Activated T-helper 2 cell treated with anti-CD3 and anti-CD28 coated beads, Interferon-gamma antibody, Interleukin-2, Interleukin-4, amounts not matched to agents 10 μg/mL and 5 μg/mL and 100 μg/mL, durations not matched to agents 14 hours and 24 hours and 36 hours (primary cell): ENCODE measurements around the gene HAUS8. TPM values are rescaled to one million over a fixed set of nuclear protein-coding genes. Genes with fewer than 3 reads are reported as not detected.
"Not testable (repeated sequence)": the region's sequence is repeated elsewhere in the genome, so short reads cannot be mapped to it uniquely, and the experiment has no call there.

ENCODE experiments used
- DNase-seq: peaks from one replicate; pipeline ENCODE4 v3.0.0; 2021; ENCODE audit warnings: low spot score
- H3K27ac Mint-ChIP-seq: one replicate; pipeline ENCODE4 v1.8.0; 2021; ENCODE audit warnings: mixed read lengths
- H3K27me3 Mint-ChIP-seq: one replicate; pipeline ENCODE4 v1.8.0; 2021; ENCODE audit warnings: low read depth, mixed read lengths
- H3K36me3 Mint-ChIP-seq: one replicate; pipeline ENCODE4 v1.8.0; 2021; ENCODE audit warnings: low read depth, mixed read lengths
- H3K4me1 Mint-ChIP-seq: one replicate; pipeline ENCODE4 v1.8.0; 2021; ENCODE audit warnings: low read depth, mixed read lengths
- H3K4me3 Mint-ChIP-seq: one replicate; pipeline ENCODE4 v1.8.0; 2021; ENCODE audit warnings: low read depth, mild to moderate bottlenecking, moderate library complexity, mixed read lengths
- H3K9me3 Mint-ChIP-seq: one replicate; pipeline ENCODE4 v1.8.0; 2021; ENCODE audit warnings: mixed read lengths
- intact Hi-C: fragments of 100-400 bp; cut with micrococcal nuclease; formaldehyde crosslinking; loops from one replicate; pipeline ENCODE4 v1.15.1; 2023
- total RNA-seq: library from RNA; stranded (reverse); gene quantifications from 2 replicates; pipeline ENCODE4 v1.2.3, GENCODE V29; 2022

Gene HAUS8
- total RNA-seq, 1 donor from 2014 or later: 28.8 TPM

DNA sequence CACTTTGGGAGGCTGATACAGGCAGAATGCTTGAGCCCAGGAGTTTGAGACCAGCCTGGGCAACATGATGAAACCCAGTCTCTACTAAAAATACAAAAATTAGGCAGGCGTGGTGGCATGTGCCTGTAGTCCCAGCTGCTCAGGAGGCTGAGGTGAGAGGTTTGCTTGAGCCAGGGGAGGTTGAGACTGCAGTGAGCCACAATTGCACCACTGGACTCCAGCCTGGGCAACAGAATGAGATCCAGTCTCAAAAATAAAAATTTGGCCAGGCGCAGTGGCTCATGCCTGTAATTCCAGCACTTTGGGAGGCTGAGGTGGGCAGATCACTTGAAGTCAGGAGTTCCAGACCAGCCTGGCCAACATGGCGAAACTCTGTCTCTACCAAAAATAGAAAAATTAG, 19.4 kb upstream of the HAUS8 start:
- Mint-ChIP-seq H3K4me1 (peaks cover 15% of the 10 kb centered on the region), H3K36me3 (peaks cover 21% of the 10 kb centered on the region)
- H3K9me3 Mint-ChIP-seq, H3K27me3 Mint-ChIP-seq, DNase-seq, intact Hi-C loops, H3K27ac Mint-ChIP-seq, H3K4me3 Mint-ChIP-seq: not testable (repeated sequence)

DNA sequence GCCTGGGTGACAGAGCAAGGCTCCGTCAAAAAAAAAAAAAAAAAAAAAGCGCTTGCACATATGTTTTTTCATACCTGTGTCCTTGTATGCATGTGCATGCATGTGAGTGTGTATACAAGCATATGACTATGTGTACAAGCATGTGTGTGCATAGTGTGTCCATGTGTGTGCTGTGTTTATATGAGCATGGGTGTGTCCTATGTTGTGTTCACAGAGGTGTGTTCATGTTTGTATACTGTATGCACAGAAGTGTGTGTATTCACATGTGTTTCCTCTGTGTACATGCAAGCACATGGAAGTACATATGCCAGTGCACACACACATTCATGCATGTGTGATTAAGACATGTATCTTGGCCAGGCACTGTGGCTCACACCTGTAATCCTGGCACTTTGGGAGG, 17.4 kb upstream of the HAUS8 start:
- no peak overlapping the region for H3K4me3 Mint-ChIP-seq
- H3K9me3 Mint-ChIP-seq: no peaks in the 10 kb centered on the region
- DNase-seq: no peak
- intact Hi-C loops: no loop called here
- H3K27ac Mint-ChIP-seq: no peak overlapping the region
- peaks cover 18% of the 10 kb centered on the region for H3K36me3 Mint-ChIP-seq
- H3K4me1 Mint-ChIP-seq: peaks cover 20% of the 10 kb centered on the region
- no peaks in the 10 kb centered on the region for H3K27me3 Mint-ChIP-seq

GRCh38 chr19:17091758-17092333, 16.6 kb upstream of the HAUS8 start:
- H3K27me3 Mint-ChIP-seq: no peaks in the 10 kb centered on the region
- no peak overlapping the region for H3K27ac Mint-ChIP-seq
- no peak for DNase-seq
- no peak overlapping the region for H3K4me3 Mint-ChIP-seq
- peaks cover 17% of the 10 kb centered on the region for H3K4me1 Mint-ChIP-seq
- no peaks in the 10 kb centered on the region for H3K9me3 Mint-ChIP-seq
- H3K36me3 Mint-ChIP-seq: peaks cover 25% of the 10 kb centered on the region
- intact Hi-C loops: no loop called here

GRCh38 chr19:17090583-17090982, 15.3 kb upstream of the HAUS8 start:
- no peaks in the 10 kb centered on the region for H3K9me3 Mint-ChIP-seq
- intact Hi-C loops: no loop called here
- H3K4me1 Mint-ChIP-seq: peaks cover 17% of the 10 kb centered on the region
- no peak for DNase-seq
- no peaks in the 10 kb centered on the region for H3K27me3 Mint-ChIP-seq
- H3K36me3 Mint-ChIP-seq: peaks cover 35% of the 10 kb centered on the region
- peak overlapping the region; percentile 76 for H3K27ac Mint-ChIP-seq
- no peak overlapping the region for H3K4me3 Mint-ChIP-seq

GRCh38 chr19:17088552-17088951, 13.3 kb upstream of the HAUS8 start:
- no peak overlapping the region for H3K27ac Mint-ChIP-seq
- intact Hi-C loops: no loop called here
- no peaks in the 10 kb centered on the region for H3K27me3 Mint-ChIP-seq
- H3K9me3 Mint-ChIP-seq: no peaks in the 10 kb centered on the region
- H3K4me1 Mint-ChIP-seq: peaks cover 21% of the 10 kb centered on the region
- H3K36me3 Mint-ChIP-seq: peaks cover 35% of the 10 kb centered on the region
- DNase-seq: no peak
- no peak overlapping the region for H3K4me3 Mint-ChIP-seq

DNA sequence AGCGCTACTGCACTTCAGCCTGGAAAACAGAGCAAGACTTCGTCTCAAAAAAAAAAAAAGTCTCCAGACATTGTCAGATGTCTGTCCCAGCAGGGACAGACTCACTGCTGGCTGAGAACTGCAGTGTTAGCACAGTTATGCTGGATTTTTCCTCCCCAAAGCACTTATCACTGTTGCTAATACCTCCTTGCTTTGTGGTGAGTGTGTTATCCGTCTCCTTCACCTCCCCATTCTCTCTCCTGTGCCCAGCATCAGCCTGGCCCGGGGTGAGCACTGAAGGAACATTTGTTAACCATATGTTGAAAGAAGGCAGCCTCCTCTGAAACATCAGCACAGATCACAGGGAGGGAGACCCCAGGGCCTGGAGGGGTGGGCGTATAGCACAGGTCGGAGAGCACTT, 11.6 kb upstream of the HAUS8 start:
- H3K27me3 Mint-ChIP-seq: no peaks in the 10 kb centered on the region
- no peak for DNase-seq
- H3K9me3 Mint-ChIP-seq: no peaks in the 10 kb centered on the region
- H3K36me3 Mint-ChIP-seq: peaks cover 41% of the 10 kb centered on the region
- no peak overlapping the region for H3K4me3 Mint-ChIP-seq
- H3K27ac Mint-ChIP-seq: no peak overlapping the region
- H3K4me1 Mint-ChIP-seq: peaks cover 23% of the 10 kb centered on the region
- intact Hi-C loops: no loop called here

DNA sequence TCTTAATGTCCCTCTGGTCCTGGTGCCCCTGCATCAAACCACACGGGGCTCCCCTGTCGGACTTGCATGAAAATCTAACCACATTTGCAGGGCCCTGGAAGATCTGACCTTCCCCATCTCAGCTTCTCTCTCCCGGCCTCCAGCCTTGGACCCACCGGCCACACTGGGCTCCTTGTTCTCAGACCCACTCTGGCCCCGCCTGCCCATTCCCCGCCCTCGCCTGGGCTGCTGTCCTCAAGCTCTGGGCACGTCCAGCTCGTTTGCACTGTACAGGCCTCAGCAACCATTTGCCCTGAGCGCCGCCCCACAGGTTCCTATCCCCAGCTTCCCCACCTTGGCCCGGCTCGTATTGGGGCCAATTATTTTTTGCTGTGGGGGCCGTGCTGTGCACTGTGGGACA, 10.9 kb upstream of the HAUS8 start:
- Mint-ChIP-seq H3K36me3 (peaks cover 45% of the 10 kb centered on the region), H3K9me3 (no peaks in the 10 kb centered on the region), H3K4me3 (no peak overlapping the region), H3K27me3 (no peaks in the 10 kb centered on the region), H3K4me1 (peaks cover 23% of the 10 kb centered on the region), H3K27ac (no peak overlapping the region)
- intact Hi-C loops: no loop called here
- DNase-seq: no peak

DNA sequence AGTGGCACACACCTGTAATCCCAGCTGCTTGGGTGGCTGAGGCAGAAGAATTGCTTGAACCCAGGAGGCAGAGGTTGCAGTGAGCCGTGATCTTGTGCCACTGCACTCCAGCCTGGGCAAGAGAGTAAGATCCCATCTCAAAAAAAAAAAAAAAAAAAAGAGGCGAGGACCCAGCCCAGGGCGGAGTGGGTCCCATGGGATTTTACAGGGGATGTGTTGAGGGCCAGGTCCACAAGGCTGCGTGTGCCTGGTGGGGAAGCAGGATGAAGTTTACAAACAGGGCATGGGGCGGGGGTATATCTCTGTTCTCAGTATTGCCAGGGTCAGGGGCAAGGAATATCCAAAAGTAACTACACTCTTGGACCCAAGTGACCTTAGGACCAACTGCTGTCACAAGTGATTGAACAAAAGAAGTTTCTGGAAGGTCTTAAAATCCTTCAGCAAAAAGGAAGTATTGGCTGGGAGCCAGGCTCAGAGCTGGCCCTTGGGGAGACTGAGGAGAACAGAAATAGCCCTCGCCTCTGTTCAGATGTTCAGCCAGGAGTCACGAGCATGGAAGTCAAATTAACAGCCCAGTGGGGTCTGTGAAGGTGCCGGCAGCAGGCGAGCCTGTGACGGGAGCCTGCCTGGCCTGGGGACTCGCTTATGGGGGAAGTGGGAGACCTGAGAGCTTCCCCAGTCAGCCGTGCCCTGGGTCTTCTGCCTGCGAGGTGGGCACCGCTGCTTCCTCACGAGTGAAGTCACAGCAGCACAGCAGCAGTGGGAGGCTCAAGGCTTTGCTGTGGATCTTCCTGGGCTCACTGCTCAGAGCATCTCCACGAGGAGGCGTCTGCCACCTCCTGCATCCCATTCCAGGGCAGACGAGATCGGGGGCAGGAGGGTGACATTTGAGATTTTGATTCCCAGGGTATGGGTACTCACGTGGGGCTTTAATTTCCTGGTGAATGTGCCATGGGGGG, 6.7 kb upstream of the HAUS8 start:
- peaks cover 34% of the 10 kb centered on the region for H3K4me1 Mint-ChIP-seq

DNA sequence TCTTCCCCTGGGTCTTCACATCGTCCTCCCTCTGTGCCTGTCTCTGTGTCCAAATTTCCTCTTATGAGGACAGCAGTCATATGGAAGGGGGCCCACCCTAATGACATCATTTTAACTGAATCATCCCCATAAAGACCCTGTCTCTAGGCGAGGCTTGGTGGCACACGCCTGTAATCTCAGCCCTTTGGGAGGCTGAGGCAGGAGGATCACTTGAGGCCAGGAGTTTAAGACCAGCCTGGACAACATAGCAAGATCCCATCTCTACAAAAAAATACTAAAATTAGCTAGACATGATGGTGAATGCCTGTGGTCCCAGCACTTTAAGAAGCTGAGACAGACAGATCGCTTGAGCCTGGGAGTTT, 5.2 kb upstream of the HAUS8 start:
- H3K4me3 Mint-ChIP-seq: no peak overlapping the region
- H3K27ac Mint-ChIP-seq: peak overlapping the region; percentile 77
- intact Hi-C loops: loop anchor here (1.0 kb wide), 1 partner anchor 45 kb away; no protein-coding TSS in a partner anchor
- no peak for DNase-seq
- H3K36me3 Mint-ChIP-seq: peaks cover 35% of the 10 kb centered on the region
- no peaks in the 10 kb centered on the region for H3K27me3 Mint-ChIP-seq
- H3K4me1 Mint-ChIP-seq: peaks cover 40% of the 10 kb centered on the region
- H3K9me3 Mint-ChIP-seq: no peaks in the 10 kb centered on the region

More for the DNA sequence above, 6.7 kb upstream of the HAUS8 start:
- peaks cover 43% of the 10 kb centered on the region for H3K36me3 Mint-ChIP-seq
- no peak for DNase-seq
- H3K4me3 Mint-ChIP-seq: no peak overlapping the region
- no peak overlapping the region for H3K27ac Mint-ChIP-seq
- H3K9me3 Mint-ChIP-seq: no peaks in the 10 kb centered on the region
- H3K27me3 Mint-ChIP-seq: no peaks in the 10 kb centered on the region
- intact Hi-C loops: no loop called here

DNA sequence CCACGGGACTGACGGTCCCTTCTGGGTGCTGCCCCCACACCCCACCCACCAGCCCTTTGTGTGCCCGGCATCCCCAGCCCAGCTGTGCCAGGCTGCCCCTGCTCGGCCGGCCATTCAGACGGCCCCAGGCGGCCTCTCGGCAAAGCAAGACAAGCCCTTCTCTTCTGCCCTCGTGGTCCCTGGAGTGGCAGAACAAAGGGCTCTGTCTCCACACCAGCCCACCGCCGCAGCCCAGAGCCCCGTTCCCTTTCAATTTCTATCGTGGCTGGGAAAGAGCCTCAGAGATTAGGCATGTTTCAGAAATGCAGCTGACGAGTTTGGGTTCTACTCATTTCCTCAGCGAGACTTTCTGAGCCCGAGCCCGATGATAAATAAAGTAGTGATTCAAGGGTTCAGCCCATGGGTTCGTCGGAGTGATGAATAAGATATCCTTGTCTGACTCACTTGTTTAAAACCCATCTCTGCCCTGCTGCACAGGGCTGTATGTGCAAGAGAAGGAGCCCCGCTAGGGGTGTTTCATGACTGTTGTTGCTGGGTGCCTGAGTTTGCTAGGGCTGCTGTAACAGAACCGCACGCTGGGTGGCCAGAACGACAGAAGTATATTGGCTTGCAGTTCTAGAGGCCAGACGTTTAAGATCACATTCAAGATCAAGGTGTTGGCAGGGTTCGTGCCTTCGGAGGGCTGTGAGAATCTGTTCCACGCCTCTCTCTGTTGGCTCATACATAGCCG, 4.6 kb upstream of the HAUS8 start:
- peak; percentile 57 for DNase-seq
- Mint-ChIP-seq H3K4me3 (peak overlapping the region; percentile 69), H3K27me3 (no peaks in the 10 kb centered on the region), H3K36me3 (peaks cover 35% of the 10 kb centered on the region), H3K27ac (peak overlapping the region; percentile 79), H3K9me3 (no peaks in the 10 kb centered on the region), H3K4me1 (peaks cover 36% of the 10 kb centered on the region)
- intact Hi-C loops: loop anchor here (1.0 kb wide), 1 partner anchor 45 kb away; no protein-coding TSS in a partner anchor

GRCh38 chr19:17078920-17079709, 3.9 kb upstream of the HAUS8 start:
- intact Hi-C loops: no loop called here
- Mint-ChIP-seq H3K9me3 (no peaks in the 10 kb centered on the region), H3K4me1 (peaks cover 42% of the 10 kb centered on the region), H3K36me3 (peaks cover 38% of the 10 kb centered on the region), H3K27me3 (no peaks in the 10 kb centered on the region), H3K27ac (peak overlapping the region; percentile 79), H3K4me3 (peak overlapping the region; percentile 69)
- DNase-seq: no peak
